ENCODE results near the gene SNX11. TPM values are rescaled to one million over a fixed set of nuclear protein-coding genes. Genes with fewer than 3 reads are reported as not detected.
A peak's percentile ranks its signal among the peaks of the same experiment; 100 is the strongest.

SNX11 gene
- total and polyA plus RNA-seq, 9 of the 15 experiments (the other 6 are each of a cell fraction or from before 2014, with no cell fraction given), result 12.4 to 24.0 (median 16.8) TPM

GRCh38 chr17:48107137-48108055, at the start of gene SNX11 (continued):
- TF ChIP-seq, protein P1, sequence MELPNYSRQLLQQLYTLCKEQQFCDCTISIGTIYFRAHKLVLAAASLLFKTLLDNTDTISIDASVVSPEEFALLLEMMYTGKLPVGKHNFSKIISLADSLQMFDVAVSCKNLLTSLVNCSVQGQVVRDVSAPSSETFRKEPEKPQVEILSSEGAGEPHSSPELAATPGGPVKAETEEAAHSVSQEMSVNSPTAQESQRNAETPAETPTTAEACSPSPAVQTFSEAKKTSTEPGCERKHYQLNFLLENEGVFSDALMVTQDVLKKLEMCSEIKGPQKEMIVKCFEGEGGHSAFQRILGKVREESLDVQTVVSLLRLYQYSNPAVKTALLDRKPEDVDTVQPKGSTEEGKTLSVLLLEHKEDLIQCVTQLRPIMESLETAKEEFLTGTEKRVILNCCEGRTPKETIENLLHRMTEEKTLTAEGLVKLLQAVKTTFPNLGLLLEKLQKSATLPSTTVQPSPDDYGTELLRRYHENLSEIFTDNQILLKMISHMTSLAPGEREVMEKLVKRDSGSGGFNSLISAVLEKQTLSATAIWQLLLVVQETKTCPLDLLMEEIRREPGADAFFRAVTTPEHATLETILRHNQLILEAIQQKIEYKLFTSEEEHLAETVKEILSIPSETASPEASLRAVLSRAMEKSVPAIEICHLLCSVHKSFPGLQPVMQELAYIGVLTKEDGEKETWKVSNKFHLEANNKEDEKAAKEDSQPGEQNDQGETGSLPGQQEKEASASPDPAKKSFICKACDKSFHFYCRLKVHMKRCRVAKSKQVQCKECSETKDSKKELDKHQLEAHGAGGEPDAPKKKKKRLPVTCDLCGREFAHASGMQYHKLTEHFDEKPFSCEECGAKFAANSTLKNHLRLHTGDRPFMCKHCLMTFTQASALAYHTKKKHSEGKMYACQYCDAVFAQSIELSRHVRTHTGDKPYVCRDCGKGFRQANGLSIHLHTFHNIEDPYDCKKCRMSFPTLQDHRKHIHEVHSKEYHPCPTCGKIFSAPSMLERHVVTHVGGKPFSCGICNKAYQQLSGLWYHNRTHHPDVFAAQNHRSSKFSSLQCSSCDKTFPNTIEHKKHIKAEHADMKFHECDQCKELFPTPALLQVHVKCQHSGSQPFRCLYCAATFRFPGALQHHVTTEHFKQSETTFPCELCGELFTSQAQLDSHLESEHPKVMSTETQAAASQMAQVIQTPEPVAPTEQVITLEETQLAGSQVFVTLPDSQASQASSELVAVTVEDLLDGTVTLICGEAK (IDR thresholded peaks at IDR 0.05), result peak; percentile 89
- TF ChIP-seq, protein P1 (CRISPR knock-in tag; IDR thresholded peaks at IDR 0.05), result no peak
- TF ChIP-seq, protein P2, sequence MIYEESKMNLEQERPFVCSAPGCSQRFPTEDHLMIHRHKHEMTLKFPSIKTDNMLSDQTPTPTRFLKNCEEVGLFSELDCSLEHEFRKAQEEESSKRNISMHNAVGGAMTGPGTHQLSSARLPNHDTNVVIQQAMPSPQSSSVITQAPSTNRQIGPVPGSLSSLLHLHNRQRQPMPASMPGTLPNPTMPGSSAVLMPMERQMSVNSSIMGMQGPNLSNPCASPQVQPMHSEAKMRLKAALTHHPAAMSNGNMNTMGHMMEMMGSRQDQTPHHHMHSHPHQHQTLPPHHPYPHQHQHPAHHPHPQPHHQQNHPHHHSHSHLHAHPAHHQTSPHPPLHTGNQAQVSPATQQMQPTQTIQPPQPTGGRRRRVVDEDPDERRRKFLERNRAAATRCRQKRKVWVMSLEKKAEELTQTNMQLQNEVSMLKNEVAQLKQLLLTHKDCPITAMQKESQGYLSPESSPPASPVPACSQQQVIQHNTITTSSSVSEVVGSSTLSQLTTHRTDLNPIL (CRISPR knock-in tag; IDR thresholded peaks at IDR 0.05), result no peak
- no peak for TF ChIP-seq CBX2 (IDR thresholded peaks at IDR 0.05; ENCODE audit: insufficient read depth, low read length, poor library complexity, severe bottlenecking)
- peak; percentile 68; the same call in 1 of the 2 replicates for TF ChIP-seq ZNF431 (CRISPR knock-in tag; IDR thresholded peaks at IDR 0.05)
- no peak for TF ChIP-seq ZNF347 (CRISPR knock-in tag; IDR thresholded peaks at IDR 0.05; ENCODE audit: low read depth)
- TF ChIP-seq SIN3B (IDR thresholded peaks at IDR 0.05; ENCODE audit: low read depth), result peak; percentile 59
- TF ChIP-seq ATF1 (CRISPR knock-in tag; IDR thresholded peaks at IDR 0.05), result 0 out of 2 replicates have a peak, but pooled peaks have one; percentile 25
- TF ChIP-seq ATF1 (tag; IDR thresholded peaks at IDR 0.05), result peak; percentile 74
- no peak for TF ChIP-seq RUNX1 (IDR thresholded peaks at IDR 0.05; ENCODE audit: low read depth)
- TF ChIP-seq ZFX (CRISPR knock-in tag; IDR thresholded peaks at IDR 0.05), result peak; percentile 72
- no peak for TF ChIP-seq ELF4 (CRISPR knock-in tag; IDR thresholded peaks at IDR 0.05)
- TF ChIP-seq SUPT5H (IDR thresholded peaks at IDR 0.05), result peak; percentile 78
- 0 out of 2 replicates have a peak, but pooled peaks have one; percentile 29 for TF ChIP-seq SOX6 (IDR thresholded peaks at IDR 0.05)
- TF ChIP-seq NFE2 (IDR thresholded peaks at IDR 0.05; ENCODE audit: low read depth), result no peak; the same call in 1 of the 2 replicates
- no peak for TF ChIP-seq RNF2 (IDR thresholded peaks at IDR 0.05)
- no peak for TF ChIP-seq DDX20 (tag; IDR thresholded peaks at IDR 0.05; ENCODE audit: low read depth)
- TF ChIP-seq BHLHE40 (IDR thresholded peaks at IDR 0.05; ENCODE audit: low read length), result peak; percentile 45; the same call in 1 of the 2 replicates
- peak; percentile 83 for TF ChIP-seq HMGN3 (IDR thresholded peaks at IDR 0.05; ENCODE audit: borderline replicate concordance, extremely low read depth, insufficient read length, low read depth, low read length)

All from K562 (cell line).